ENCODE measurements around the gene CCL5. TPM values are rescaled to one million over a fixed set of nuclear protein-coding genes. Genes with fewer than 3 reads are reported as not detected.

CCL5 gene
- polyA plus RNA-seq, 2 of the 4 experiments (the other 2 are of a cell fraction), result 0.12 to 0.31 TPM

- Histone ChIP-seq H3K4me3 (no peak overlapping the region), H3K4me2 (no peak overlapping the region), H3K27ac (no peak overlapping the region), H3K9me3 (no peaks in the 10 kb centered on the region), H3K4me1 (no peaks in the 10 kb centered on the region)
- no peak for TF ChIP-seq RARB (CRISPR knock-in tag; IDR thresholded peaks at IDR 0.05)
- ATAC-seq (no peak), FAIRE-seq (no peak), DNase-seq (ENCODE audit: low read depth in 1 of 2, low spot score in 1 of 2) (no peak)
- 75% methylated on average over 4 of the region's 4 CpGs for WGBS (ENCODE audit: missing lambda C conversion rate)
- ChIA-PET POLR2A (no interaction called here), CTCF (interaction anchor here (0.9 to 1.0 kb wide), 2 partner anchors 9 to 14 kb away, joined by 5 read pairs; partner anchors contain the start of gene HEATR9)
Measured at GRCh38 chr17:35878361-35878760, 1.8 kb downstream of the CCL5 start.

GRCh38 chr17:35877345-35878029 lies 2.7 kb downstream of the CCL5 start:
- Histone ChIP-seq H3K27ac (no peak overlapping the region), H3K9me3 (no peaks in the 10 kb centered on the region), H3K4me2 (no peak overlapping the region), H3K4me1 (no peaks in the 10 kb centered on the region), H3K4me3 (no peak overlapping the region)
- FAIRE-seq (no peak), DNase-seq (ENCODE audit: low read depth in 1 of 2, low spot score in 1 of 2) (no peak), ATAC-seq (no peak)
- ChIA-PET CTCF (interaction anchor here (0.6 to 1.0 kb wide), 3 partner anchors 9 to 26 kb away, joined by 3 to 5 read pairs (median 3); partner anchors contain the start of gene HEATR9), POLR2A (no interaction called here)
- no peak for TF ChIP-seq KDM1A (IDR thresholded peaks at IDR 0.05; ENCODE audit: low read depth)
- TF ChIP-seq EHF (CRISPR knock-in tag; IDR thresholded peaks at IDR 0.05), result no peak
- no peak for TF ChIP-seq ESRRA (IDR thresholded peaks at IDR 0.05; ENCODE audit: borderline replicate concordance, low read length)
- TF ChIP-seq NFE2L2 (conservative IDR thresholded peaks at IDR 0.05; ENCODE audit: low read length), result no peak
- TF ChIP-seq JUNB (IDR thresholded peaks at IDR 0.05), result no peak
- no peak for TF ChIP-seq CHD4 (IDR thresholded peaks at IDR 0.05; ENCODE audit: borderline replicate concordance)
- TF ChIP-seq ATOH8 (CRISPR knock-in tag; IDR thresholded peaks at IDR 0.05; ENCODE audit: low read depth), result no peak
- TF ChIP-seq PBX3 (IDR thresholded peaks at IDR 0.05), result no peak
- no peak for TF ChIP-seq JUN (IDR thresholded peaks at IDR 0.05)
- TF ChIP-seq PHF8 (IDR thresholded peaks at IDR 0.05; ENCODE audit: borderline replicate concordance, low read depth), result no peak
- no peak for TF ChIP-seq POLR2AphosphoS2 (conservative IDR thresholded peaks at IDR 0.05; ENCODE audit: low read length)
- TF ChIP-seq E2F6 (IDR thresholded peaks at IDR 0.05; ENCODE audit: borderline replicate concordance, low read depth), result no peak
- no peak for TF ChIP-seq HMGXB4 (CRISPR knock-in tag; IDR thresholded peaks at IDR 0.05; ENCODE audit: borderline replicate concordance)

GRCh38 chr17:35876534-35876933 lies 3.6 kb downstream of the CCL5 start:
- DNase-seq (ENCODE audit: low read depth in 1 of 2, low spot score in 1 of 2) (no peak), ATAC-seq (no peak), FAIRE-seq (no peak)
- ChIA-PET POLR2A (no interaction called here), CTCF (interaction anchor here (1.0 to 1.3 kb wide), 4 partner anchors 8 to 607 kb away, joined by 3 to 4 read pairs (median 4); partner anchors contain the start of gene HEATR9)
- Histone ChIP-seq H3K9me3 (no peaks in the 10 kb centered on the region), H3K27ac (no peak overlapping the region), H3K4me1 (no peaks in the 10 kb centered on the region), H3K4me3 (no peak overlapping the region), H3K4me2 (no peak overlapping the region)
- WGBS (ENCODE audit: missing lambda C conversion rate), result 70% methylated on average over 3 of the region's 3 CpGs
- no peak for TF ChIP-seq RARB (CRISPR knock-in tag; IDR thresholded peaks at IDR 0.05)
- TF ChIP-seq ATOH8 (CRISPR knock-in tag; IDR thresholded peaks at IDR 0.05; ENCODE audit: low read depth), result no peak
- no peak for TF ChIP-seq HOXB13 (CRISPR knock-in tag; IDR thresholded peaks at IDR 0.05; ENCODE audit: low read depth)
- no peak for TF ChIP-seq RAD21 (conservative IDR thresholded peaks at IDR 0.05 in 1 of 2, IDR thresholded peaks at IDR 0.05 in 1 of 2)
- no peak for TF ChIP-seq ESRRA (IDR thresholded peaks at IDR 0.05; ENCODE audit: borderline replicate concordance, low read length)
- no peak for TF ChIP-seq REST (IDR thresholded peaks at IDR 0.05)
- TF ChIP-seq CBX2 (IDR thresholded peaks at IDR 0.05; ENCODE audit: borderline replicate concordance, low read depth), result no peak
- no peak for TF ChIP-seq TFCP2L1 (CRISPR knock-in tag; IDR thresholded peaks at IDR 0.05)
- no peak for TF ChIP-seq EP300 (IDR thresholded peaks at IDR 0.05)
- no peak for TF ChIP-seq PBX3 (IDR thresholded peaks at IDR 0.05)
- no peak for TF ChIP-seq SREBF2 (IDR thresholded peaks at IDR 0.05)
- TF ChIP-seq HOXB5 (CRISPR knock-in tag; IDR thresholded peaks at IDR 0.05), result no peak

All from A549 (cell line).